Endothelial cell of umbilical vein (primary cell): ENCODE results near the gene KCTD21. TPM values are rescaled to one million over a fixed set of nuclear protein-coding genes. Genes with fewer than 3 reads are reported as not detected.

Experiments used
- BruUV-seq: library from RNA; stranded (reverse); fragments of 400-500 nt; replicated peaks from 2 replicates; lab custom pipeline; 2021; lab: Mats Ljungman, UMichigan
- CTCF ChIA-PET: fragments of 300-600, 350-600 bp; sonication (Branson Sonifier 250); formaldehyde crosslinking; loops from one replicate; lab custom pipeline; 2021; ENCODE audit warnings: antibody characterized with exemption, inconsistent platforms; lab: Charles Lee
- POLR2A ChIA-PET: fragments of 300-600, 350-600 bp; sonication (Branson Sonifier 250); formaldehyde crosslinking; loops from one replicate; lab custom pipeline; 2021; ENCODE audit warnings: antibody characterized with exemption, inconsistent platforms; lab: Charles Lee
- DNase-seq: peaks from one replicate; pipeline ENCODE4 v3.0.0-alpha.2; 2011; ENCODE audit warnings: low read depth, low spot score
- FAIRE-seq: peaks from 2 replicates; lab custom pipeline; 2011; peaks lifted over from hg19 to GRCh38; lab: Jason Lieb, UNC
- H2AFZ ChIP-seq: 2 replicates; pipeline ENCODE4 v1.6.0; 2012; ENCODE audit warnings: low read depth, low read length, control low read depth, inconsistent platforms
- H3K27ac ChIP-seq: 2 replicates; pipeline ENCODE4 v1.5.1; 2011; ENCODE audit warnings: low read depth, mild to moderate bottlenecking, control low read depth, low read length, moderate library complexity; ENCODE audit not compliant: insufficient read depth
- H3K27me3 ChIP-seq, 2 experiments: 2 replicates each; pipeline versions ENCODE4 v1.6.0 to v1.6.1; 2011; ENCODE audit warnings: low read length in 2 of 2, mixed read lengths in 1 of 2; ENCODE audit not compliant: control insufficient read depth in 2 of 2, insufficient read depth in 2 of 2
- H3K36me3 ChIP-seq, 2 experiments: 2 replicates in 1 of 2; 3 replicates in 1 of 2; pipeline ENCODE4 v1.5.1; 2011; ENCODE audit warnings: low read length in 2 of 2, mild to moderate bottlenecking in 1 of 2, moderate library complexity in 1 of 2; ENCODE audit not compliant: control insufficient read depth in 2 of 2, insufficient read depth in 2 of 2; ENCODE audit errors: extremely low read depth in 1 of 2
- H3K4me1 ChIP-seq: 3 replicates; pipeline ENCODE4 v1.5.1; 2011; ENCODE audit warnings: mild to moderate bottlenecking, low read length; ENCODE audit not compliant: control insufficient read depth, insufficient read depth; ENCODE audit errors: extremely low read depth
- H3K4me2 ChIP-seq: 2 replicates; pipeline ENCODE4 v1.6.1; 2011; ENCODE audit warnings: low read length, control low read depth, mixed read lengths; ENCODE audit not compliant: insufficient read depth
- H3K4me3 ChIP-seq, 3 experiments: fragments of 200-600 bp in 1 of 3; sonication (generic), shearing (Covaris generic) in 1 of 3; replicated peaks in 1 of 3; 2 replicates each; pipeline ENCODE4 v1.5.1; 2011 to 2016; ENCODE audit warnings: control low read depth in 3 of 3, low read length in 3 of 3, mild to moderate bottlenecking in 2 of 3, inconsistent platforms in 1 of 3, low read depth in 1 of 3, moderate library complexity in 1 of 3; ENCODE audit not compliant: insufficient read depth in 1 of 3
- H3K79me2 ChIP-seq: 2 replicates; pipeline ENCODE4 v1.6.0; 2012; ENCODE audit warnings: low read length, inconsistent platforms; ENCODE audit not compliant: control insufficient read depth, insufficient read depth
- H3K9ac ChIP-seq: replicated peaks from 2 replicates; pipeline ENCODE3; 2011; ENCODE audit warnings: low read length, control low read depth; ENCODE audit not compliant: insufficient read depth; ENCODE audit errors: extremely low read depth
- H3K9me1 ChIP-seq: replicated peaks from 3 replicates; pipeline ENCODE4 v1.6.0; 2011; ENCODE audit warnings: mild to moderate bottlenecking, low read length; ENCODE audit not compliant: control insufficient read depth, insufficient read depth; ENCODE audit errors: extremely low read depth
- H3K9me3 ChIP-seq: replicated peaks from 2 replicates; pipeline ENCODE4 v1.5.1; 2012; ENCODE audit warnings: low read length, inconsistent platforms; ENCODE audit not compliant: control insufficient read depth, insufficient read depth
- H4K20me1 ChIP-seq: replicated peaks from 2 replicates; pipeline ENCODE3; 2011; ENCODE audit warnings: mild to moderate bottlenecking, low read length; ENCODE audit not compliant: control insufficient read depth, insufficient read depth; ENCODE audit errors: extremely low read depth
- EZH2 ChIP-seq: IDR thresholded peaks from 2 replicates; pipeline ENCODE4 v1.6.1; 2012; ENCODE audit warnings: borderline replicate concordance, low read depth, mild to moderate bottlenecking, moderate library complexity, low read length, inconsistent platforms; ENCODE audit not compliant: severe bottlenecking
- FOS ChIP-seq: IDR thresholded peaks from 2 replicates; pipeline ENCODE4 v1.6.1; 2011; ENCODE audit warnings: mild to moderate bottlenecking, low read length, moderate library complexity, borderline replicate concordance; ENCODE audit not compliant: insufficient read depth
- GATA2 ChIP-seq: IDR thresholded peaks from 2 replicates; pipeline ENCODE4 v1.7.0; 2011; ENCODE audit warnings: low read depth, mild to moderate bottlenecking, moderate library complexity, mixed read lengths, low read length; ENCODE audit not compliant: insufficient read length, insufficient read depth
- JUN ChIP-seq: IDR thresholded peaks from 2 replicates; pipeline ENCODE4 v1.6.1; 2011; ENCODE audit warnings: borderline replicate concordance, low read depth; ENCODE audit not compliant: insufficient read length, insufficient read depth
- MYC ChIP-seq: IDR thresholded peaks from one replicate; pipeline ENCODE4 v1.6.1; 2011; ENCODE audit warnings: mild to moderate bottlenecking, low read depth, low read length
- POLR2AphosphoS5 ChIP-seq: IDR thresholded peaks from 2 replicates; pipeline ENCODE4 v1.6.1; 2012; ENCODE audit warnings: low read depth, mild to moderate bottlenecking, control low read depth, low read length, moderate library complexity; ENCODE audit not compliant: insufficient read depth
- dilution Hi-C: fragments of 300-500 bp; cut with MboI; formaldehyde crosslinking; loops from one replicate; pipeline ENCODE4 v1.15.0; 2019; ENCODE audit warnings: low sequenced_read_pairs; ENCODE audit not compliant: extremely low pct_ligation_motif_present
- intact Hi-C: fragments of 100-400 bp; cut with micrococcal nuclease; formaldehyde crosslinking; loops from one replicate; pipeline ENCODE4 v1.10.0; 2022
- polyA plus RNA-seq, 4 experiments: library from polyadenylated mRNA; depleted of rRNA in 3 of 4; stranded (reverse) in 3 of 4; unstranded in 1 of 4; fragments of >200 nt; gene quantifications; 2 replicates each; pipeline versions ENCODE4 v1.2.1 to v1.2.3, GENCODE V29; 2011 to 2012; ENCODE audit warnings: missing spikeins in 1 of 4
- total RNA-seq: library from RNA; stranded (reverse); gene quantifications from 2 replicates; pipeline ENCODE4 v1.2.3, GENCODE V29; 2021
- TF ChIP-seq, protein P1 (sequence below), 2 donors: IDR thresholded peaks; 1 replicate in 1 of 2; 2 replicates in 1 of 2; pipeline ENCODE4 v1.5.1; 2011; ENCODE audit warnings: low read length in 2 of 2, mild to moderate bottlenecking in 2 of 2, moderate library complexity in 2 of 2, control low read depth in 1 of 2, inconsistent platforms in 1 of 2, low read depth in 1 of 2; ENCODE audit not compliant: insufficient read depth in 1 of 2; ENCODE audit errors: extremely low read depth in 1 of 2

Gene KCTD21
- total and polyA plus RNA-seq, 2 donors (not counting 3 experiments of a cell fraction or from before 2014, with no cell fraction given): 8.5 to 11.9 TPM

DNA sequence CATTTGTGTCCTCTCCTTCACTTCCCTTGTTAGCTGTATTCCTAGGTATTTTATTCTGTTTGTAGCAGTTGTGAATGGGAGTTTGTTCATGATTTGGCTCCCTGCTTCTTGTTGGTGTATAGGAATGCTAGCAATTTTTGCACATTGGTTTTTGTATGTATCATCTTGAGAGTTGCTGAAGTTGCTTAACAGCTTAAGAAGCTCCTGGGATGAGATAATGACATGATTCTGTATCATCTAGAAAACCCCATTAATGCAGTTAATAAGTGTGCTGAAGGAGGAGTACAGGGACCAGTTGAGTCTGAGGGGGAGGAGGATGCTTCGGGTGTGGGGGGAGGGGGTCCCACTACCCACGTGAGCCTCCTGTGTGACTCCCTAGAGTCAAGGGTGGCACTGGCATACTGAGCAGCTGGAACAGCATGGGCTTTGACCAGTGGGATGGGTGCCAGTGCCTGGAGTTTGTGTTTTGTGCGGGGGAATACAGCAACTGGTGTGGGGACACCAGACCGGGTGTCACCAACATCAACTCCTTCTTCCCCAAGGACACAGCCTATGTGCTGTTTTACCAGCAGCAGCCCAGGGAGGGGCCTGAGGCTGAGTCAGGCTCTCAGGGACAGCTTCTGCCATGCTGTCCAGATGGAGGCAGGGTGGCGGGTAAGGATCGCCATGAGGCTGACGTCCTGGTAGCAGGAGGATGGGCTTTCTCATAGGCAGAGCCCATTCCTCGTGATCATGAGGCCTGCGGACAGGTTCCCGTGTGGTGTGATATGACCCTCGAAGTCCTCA is 24.4 kb upstream of the KCTD21 start:
- H3K4me2 ChIP-seq: no peak overlapping the region
- H3K4me1 ChIP-seq: no peaks in the 10 kb centered on the region
- BruUV-seq: no TSS peak
- H3K9ac ChIP-seq: no peak overlapping the region
- dilution Hi-C loops: no loop called here
- TF ChIP-seq EZH2: no peak
- TF ChIP-seq MYC: no peak
- TF ChIP-seq GATA2: no peak
- TF ChIP-seq, protein P1, sequence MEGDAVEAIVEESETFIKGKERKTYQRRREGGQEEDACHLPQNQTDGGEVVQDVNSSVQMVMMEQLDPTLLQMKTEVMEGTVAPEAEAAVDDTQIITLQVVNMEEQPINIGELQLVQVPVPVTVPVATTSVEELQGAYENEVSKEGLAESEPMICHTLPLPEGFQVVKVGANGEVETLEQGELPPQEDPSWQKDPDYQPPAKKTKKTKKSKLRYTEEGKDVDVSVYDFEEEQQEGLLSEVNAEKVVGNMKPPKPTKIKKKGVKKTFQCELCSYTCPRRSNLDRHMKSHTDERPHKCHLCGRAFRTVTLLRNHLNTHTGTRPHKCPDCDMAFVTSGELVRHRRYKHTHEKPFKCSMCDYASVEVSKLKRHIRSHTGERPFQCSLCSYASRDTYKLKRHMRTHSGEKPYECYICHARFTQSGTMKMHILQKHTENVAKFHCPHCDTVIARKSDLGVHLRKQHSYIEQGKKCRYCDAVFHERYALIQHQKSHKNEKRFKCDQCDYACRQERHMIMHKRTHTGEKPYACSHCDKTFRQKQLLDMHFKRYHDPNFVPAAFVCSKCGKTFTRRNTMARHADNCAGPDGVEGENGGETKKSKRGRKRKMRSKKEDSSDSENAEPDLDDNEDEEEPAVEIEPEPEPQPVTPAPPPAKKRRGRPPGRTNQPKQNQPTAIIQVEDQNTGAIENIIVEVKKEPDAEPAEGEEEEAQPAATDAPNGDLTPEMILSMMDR (IDR thresholded peaks at IDR 0.05; ENCODE audit: extremely low read depth in 1 of 2, insufficient read depth in 1 of 2, low read depth in 1 of 2, low read length in 2 of 2): no peak
- no peak for TF ChIP-seq JUN
- TF ChIP-seq POLR2AphosphoS5: no peak
- no peak for TF ChIP-seq FOS
- CTCF ChIA-PET: interaction anchor here (1.0 to 1.2 kb wide), 2 partner anchors 15 to 352 kb away, joined by 3 to 5 read pairs; no protein-coding TSS in a partner anchor
- POLR2A ChIA-PET: no interaction called here
- FAIRE-seq (no peak), DNase-seq (no peak)
- no peaks in the 10 kb centered on the region for H4K20me1 ChIP-seq
- H3K27ac ChIP-seq: no peak overlapping the region
- no peaks in the 10 kb centered on the region for H3K9me1 ChIP-seq
- no peaks in the 10 kb centered on the region for H3K9me3 ChIP-seq
- H3K36me3 ChIP-seq: peaks cover 4 to 39% of the 10 kb centered on the region in 2 experiments
- H3K27me3 ChIP-seq: no peaks in the 10 kb centered on the region
- no peak overlapping the region for H3K4me3 ChIP-seq
- H3K79me2 ChIP-seq: no peaks in the 10 kb centered on the region
- intact Hi-C loops: no loop called here
- no peak overlapping the region for H2AFZ ChIP-seq
